GM18511 (cell line): Measurements from ENCODE around the gene MIXL1.
"Not testable (repeated sequence)": the region's sequence is repeated elsewhere in the genome, so short reads cannot be mapped to it uniquely, and the experiment has no call there.

Source experiments
- ATAC-seq: cut with Tn5 transposase; IDR thresholded peaks from one replicate; pipeline ENCODE4 v1.9.1; 2021; ENCODE audit warnings: mild to moderate bottlenecking, moderate library complexity; ENCODE audit not compliant: unreplicated experiment

MIXL1 gene

GRCh38 chr1:226212545-226212944 lies 10.9 kb upstream of the MIXL1 start:
- no peak for ATAC-seq

GRCh38 chr1:226215239-226215638 lies 8.2 kb upstream of the MIXL1 start:
- no peak for ATAC-seq

- no peak for ATAC-seq
These were observed 7.4 kb upstream of the MIXL1 start for GRCh38 chr1:226216056-226216455.

GRCh38 chr1:226217273-226217672 lies 6.2 kb upstream of the MIXL1 start:
- no peak for ATAC-seq

GRCh38 chr1:226220473-226221189 lies 2.8 kb upstream of the MIXL1 start:
- ATAC-seq, result no peak

- ATAC-seq, result no peak
These were observed 778 bp upstream of the MIXL1 start for GRCh38 chr1:226222686-226223085.

GRCh38 chr1:226223786-226224244 lies 351 bp downstream of the MIXL1 start:
- ATAC-seq, result peak; percentile 84

- ATAC-seq, result no peak
These were observed 3.1 kb downstream of the MIXL1 start for GRCh38 chr1:226226601-226227000.

GRCh38 chr1:226233293-226233692 lies 9.8 kb downstream of the MIXL1 start:
- peak; percentile 67 for ATAC-seq

GRCh38 chr1:226233806-226234205 lies 10.3 kb downstream of the MIXL1 start:
- no peak for ATAC-seq

- ATAC-seq, result no peak
These were observed 13.4 kb downstream of the MIXL1 start for GRCh38 chr1:226236826-226237225.

GRCh38 chr1:226239421-226239820 lies 16.0 kb downstream of the MIXL1 start:
- ATAC-seq, result no peak

GRCh38 chr1:226248091-226248490 lies 24.6 kb downstream of the MIXL1 start:
- no peak for ATAC-seq

- no peak for ATAC-seq
These were observed 25.3 kb downstream of the MIXL1 start for GRCh38 chr1:226248796-226249195.

- no peak for ATAC-seq
These were observed 27.0 kb downstream of the MIXL1 start for GRCh38 chr1:226250511-226250910.

GRCh38 chr1:226252841-226253240 lies 29.4 kb downstream of the MIXL1 start:
- not testable (repeated sequence) for ATAC-seq

GRCh38 chr1:226253933-226254332 lies 30.5 kb downstream of the MIXL1 start:
- ATAC-seq, result no peak

- ATAC-seq, result no peak
These were observed 31.9 kb downstream of the MIXL1 start for GRCh38 chr1:226255380-226255779.

- ATAC-seq, result no peak
These were observed 38.4 kb downstream of the MIXL1 start for GRCh38 chr1:226261818-226262217.

- no peak for ATAC-seq
These were observed 45.1 kb downstream of the MIXL1 start for GRCh38 chr1:226268421-226269124.

- not testable (repeated sequence) for ATAC-seq
These were observed 48.9 kb downstream of the MIXL1 start for GRCh38 chr1:226272233-226272902.

- ATAC-seq, result no peak
These were observed 50.7 kb downstream of the MIXL1 start for GRCh38 chr1:226274138-226274537.
